HG03097 (cell line): ENCODE measurements around the gene FBXL15.
A peak's percentile ranks its signal among the peaks of the same experiment; 100 is the strongest.

Experiments used
- ATAC-seq: cut with Tn5 transposase; IDR thresholded peaks from one replicate; pipeline ENCODE4 v1.9.1; 2021; ENCODE audit not compliant: unreplicated experiment, low FRiP score

Gene FBXL15

DNA sequence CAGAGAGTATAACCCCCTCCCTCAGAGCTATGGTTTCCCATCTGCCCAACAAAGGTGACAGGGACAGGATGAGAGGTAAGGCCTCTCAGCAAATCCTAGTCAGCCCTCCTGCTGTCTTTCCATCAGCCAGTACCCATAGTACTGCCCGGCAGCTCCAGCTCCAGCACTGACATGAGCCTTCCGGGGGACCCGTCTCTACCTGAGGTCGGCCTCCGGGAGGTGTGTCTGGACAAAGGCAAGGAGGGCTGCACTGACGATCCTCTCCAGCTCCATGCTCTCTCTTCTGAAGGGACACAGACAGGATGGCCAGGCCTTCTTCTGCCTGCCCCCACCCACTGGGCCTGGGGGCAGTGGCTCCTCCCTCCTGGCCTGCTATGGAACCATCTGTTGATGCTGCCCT lies 4.3 kb downstream of the FBXL15 start:
- no peak for ATAC-seq

DNA sequence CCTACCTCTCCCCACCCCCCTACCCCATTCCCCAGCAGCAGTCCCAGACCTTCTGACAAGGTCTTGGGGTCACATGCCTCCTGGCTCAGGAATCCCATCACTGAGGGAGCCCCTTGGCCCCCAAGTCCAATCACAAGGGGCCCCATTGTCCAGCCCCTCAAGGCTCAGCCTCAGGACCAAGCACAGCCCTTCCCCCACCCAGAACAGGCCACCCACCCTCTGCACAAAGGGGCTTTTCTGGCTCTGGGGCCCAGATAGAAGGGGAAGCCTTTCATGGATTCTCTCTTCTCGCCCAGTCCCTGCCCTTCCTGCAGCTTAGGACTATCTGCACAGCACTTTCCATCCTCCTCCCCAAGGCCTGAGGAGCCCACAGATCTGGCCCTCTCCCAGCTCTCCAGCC lies 4.8 kb downstream of the FBXL15 start:
- ATAC-seq, result no peak

GRCh38 chr10:102426803-102427287 lies 6.2 kb downstream of the FBXL15 start:
- ATAC-seq, result no peak

DNA sequence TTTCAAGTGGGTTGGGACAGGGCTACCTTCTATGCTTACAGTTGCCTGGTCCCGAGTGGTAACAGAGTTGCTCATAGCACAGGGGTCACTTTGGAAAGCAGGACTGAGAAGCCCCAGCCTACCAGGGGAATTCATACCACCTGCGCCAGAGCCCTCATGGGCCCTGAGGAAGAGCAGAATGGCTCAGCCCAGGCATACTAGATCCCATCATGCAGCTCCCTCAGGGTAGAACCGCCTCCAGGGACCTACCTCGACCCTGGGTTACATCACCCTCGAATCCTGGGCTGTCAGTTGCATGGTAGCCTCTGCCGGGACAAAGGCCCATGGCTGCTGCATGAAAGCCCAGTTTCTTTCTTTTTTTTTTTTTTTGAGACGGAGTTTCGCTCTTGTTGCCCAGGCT lies 8.8 kb downstream of the FBXL15 start:
- no peak for ATAC-seq

DNA sequence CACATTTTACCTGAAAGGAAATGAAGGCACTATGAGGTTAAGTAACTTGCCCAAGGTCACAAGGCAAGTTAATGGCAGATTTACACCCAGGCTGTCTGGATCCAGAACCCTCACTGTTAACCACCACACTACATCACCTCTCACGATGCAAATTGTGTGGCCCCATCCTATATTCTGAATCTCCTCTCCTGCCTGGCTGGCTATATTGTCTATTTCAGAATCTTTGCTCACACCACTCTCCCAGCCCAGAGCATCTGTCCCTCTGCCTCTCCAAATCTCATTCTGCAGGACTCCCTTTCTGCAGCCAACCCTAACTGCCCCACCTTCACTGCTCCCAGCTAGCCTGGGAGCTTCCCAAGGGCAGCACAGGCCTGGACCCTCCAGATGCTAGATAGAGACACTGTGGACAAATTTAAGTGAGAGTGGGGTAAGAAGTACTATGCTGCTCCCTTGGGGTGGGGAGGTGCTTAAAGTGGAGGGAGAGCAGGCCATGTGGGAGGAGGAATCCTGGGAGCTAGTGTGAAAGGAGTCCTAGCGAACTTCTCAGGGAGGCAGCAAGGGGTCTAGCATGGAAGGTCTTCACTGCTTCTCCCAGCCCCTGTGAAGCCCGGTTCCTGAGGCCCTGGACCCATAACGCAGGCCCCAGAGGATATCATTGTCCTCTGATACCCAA lies 11.0 kb downstream of the FBXL15 start:
- no peak for ATAC-seq

GRCh38 chr10:102432162-102432950 lies 11.7 kb downstream of the FBXL15 start, which contains the start of gene CUEDC2:
Gene CUEDC2, minus strand, starts transcription at chr10:102432574. Its CDS starts 7,386 bp downstream, at chr10:102425188.
- peak; percentile 79 for ATAC-seq

DNA sequence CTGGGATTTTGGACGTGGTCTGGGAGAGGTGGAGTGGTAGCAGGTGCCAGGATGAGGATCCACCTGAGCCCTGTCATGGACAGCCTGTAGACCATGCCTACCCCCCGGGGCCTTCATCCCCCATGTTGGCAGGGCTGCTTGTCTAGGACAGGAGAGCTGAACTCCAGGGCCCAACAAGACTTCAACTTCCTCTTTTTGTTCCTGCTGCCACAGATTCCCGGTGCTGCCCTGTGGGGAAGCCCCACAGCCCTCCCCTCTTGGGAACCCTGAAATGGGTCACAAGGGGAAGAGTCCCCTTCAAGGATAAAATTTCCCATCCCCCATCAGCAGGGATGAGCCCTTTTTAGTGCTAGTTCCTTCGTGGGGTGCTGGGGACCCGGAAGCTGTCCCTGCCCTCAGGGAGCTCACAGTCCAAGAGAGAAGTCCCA lies 13.0 kb downstream of the FBXL15 start:
- no peak for ATAC-seq

GRCh38 chr10:102434394-102435132 lies 13.9 kb downstream of the FBXL15 start:
- no peak for ATAC-seq

DNA sequence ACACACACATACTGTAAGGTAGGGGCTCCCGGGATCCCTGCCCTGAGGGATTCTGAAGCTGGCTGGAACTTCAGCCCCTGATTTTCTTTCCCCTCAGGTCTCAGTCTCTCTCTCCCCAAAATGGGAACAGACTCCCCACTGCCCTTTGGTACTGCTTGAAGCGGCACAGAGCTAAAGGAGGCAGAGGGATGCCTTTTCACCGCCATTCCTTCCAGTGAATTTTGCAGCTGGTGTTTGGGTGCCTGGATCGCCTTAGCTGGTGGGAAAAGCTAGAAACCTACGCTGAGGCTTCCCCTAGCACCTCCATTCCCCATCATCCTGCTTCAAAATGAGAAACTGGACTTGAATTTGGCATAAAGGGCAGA lies 14.5 kb downstream of the FBXL15 start:
- ATAC-seq, result no peak

DNA sequence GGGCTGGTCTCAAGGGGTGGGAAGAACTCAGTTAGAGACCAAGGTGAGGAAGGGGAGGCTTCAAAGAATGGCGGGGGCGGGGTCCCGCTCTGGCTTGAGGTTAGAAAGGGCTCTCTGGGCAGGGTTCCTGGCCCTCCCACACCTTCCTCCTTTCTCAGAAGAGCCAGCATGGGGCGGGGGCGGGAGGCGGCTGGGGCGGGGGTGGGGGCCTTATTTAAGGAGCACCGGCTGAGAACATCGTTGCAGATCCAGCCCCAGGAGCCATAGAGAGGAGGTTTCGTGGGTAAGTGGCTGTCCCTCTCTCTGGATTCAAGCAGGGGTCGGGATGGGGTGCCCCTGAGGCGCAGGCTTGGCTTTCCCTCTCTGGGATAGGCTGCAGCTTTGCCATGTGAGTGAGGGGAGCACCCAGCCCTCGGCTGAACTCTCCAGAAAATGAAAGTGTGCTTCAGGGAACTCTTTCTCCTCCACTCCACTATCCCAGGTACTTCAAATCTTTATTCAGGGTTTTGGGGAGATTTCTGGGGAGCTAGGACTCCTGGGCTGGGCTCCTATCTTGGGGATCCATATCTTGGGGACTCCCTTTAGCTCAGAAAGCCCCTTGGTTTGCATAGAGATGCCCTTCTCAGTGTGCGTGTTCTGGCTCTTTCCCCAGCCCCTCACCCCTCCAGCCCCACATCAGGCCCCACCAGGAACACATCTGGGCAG lies 15.0 kb downstream of the FBXL15 start:
- no peak for ATAC-seq

GRCh38 chr10:102436312-102436711 lies 15.7 kb downstream of the FBXL15 start:
- no peak for ATAC-seq

GRCh38 chr10:102437515-102437914 lies 16.9 kb downstream of the FBXL15 start:
- no peak for ATAC-seq

DNA sequence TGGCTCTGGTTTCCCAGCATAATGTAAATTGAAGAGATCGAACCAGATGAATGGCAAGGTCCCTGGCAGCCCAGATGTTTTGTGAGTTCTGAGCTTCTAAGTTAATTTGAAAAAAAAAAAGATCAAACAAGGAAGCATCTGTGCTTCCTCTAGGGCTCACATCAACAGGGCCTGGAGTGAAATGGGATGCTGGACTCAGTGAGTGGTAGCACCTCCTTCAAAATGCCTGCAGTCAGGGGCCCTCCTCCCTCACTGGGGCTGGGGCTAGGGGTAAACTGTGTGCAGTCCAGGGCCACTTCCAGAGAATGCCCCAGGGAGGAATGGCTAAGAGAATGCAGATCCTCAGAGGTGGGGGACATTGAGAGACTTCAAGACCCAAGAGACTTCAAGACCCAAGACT lies 17.7 kb downstream of the FBXL15 start:
- ATAC-seq, result no peak

DNA sequence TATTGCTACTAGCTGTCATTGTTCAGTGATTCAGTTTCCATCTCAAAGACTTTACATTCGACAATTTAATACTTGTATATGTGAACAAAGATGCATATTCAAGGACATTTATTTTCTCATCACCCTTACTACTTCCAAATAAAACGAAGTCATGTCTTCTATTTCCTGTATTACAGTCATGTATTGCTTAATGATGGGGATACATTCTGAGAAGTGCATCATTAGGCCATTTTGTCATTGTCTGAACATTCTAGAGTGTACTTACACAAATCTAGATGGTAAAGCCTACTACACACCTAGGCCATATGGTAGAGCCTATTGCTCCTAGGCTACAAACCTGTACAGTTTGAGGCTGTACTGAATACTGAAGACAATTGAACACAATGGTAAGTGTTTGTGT lies 24.2 kb downstream of the FBXL15 start:
- ATAC-seq, result no peak

DNA sequence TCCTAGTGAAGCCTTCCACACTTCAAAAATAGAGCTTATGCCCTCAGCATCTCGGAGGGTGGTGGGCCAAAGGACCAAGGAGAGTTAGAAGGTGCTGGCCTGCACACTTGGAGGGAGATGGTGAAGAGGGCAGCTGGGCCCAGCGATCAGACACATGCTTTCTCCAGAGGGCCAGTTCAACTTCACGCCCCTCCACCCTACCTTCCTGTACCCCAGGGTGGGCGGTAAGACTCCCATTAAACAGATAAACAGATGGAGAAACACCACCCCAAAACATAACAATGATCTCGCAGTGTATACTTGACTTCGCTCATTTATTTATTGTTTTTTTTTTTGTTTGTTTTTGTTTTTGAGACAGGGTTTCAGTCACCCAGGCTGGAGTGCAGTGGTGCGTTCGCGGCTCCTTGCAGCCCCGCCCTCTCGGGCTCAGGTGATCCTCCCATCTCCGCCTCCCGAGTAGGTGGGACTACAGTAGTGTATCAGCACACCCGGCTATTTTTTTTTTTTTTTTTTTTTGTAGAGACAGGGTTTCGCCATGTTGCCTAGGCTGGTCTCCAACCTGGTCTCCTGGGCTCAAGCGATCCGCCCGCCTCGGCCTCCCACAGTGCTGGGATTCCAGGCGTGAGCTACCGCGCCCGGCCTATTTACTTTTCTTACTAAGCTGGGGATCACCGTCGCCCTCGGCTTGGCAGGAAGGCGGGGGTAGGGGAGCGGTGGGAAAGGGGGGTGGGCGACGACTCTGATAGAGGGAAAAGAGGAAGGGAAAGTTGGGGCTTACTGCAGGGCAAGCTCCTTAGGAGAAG lies 28.9 kb downstream of the FBXL15 start:
- ATAC-seq, result no peak

GRCh38 chr10:102450124-102450373 lies 29.4 kb downstream of the FBXL15 start:
- ATAC-seq, result no peak

- peak; percentile 64 for ATAC-seq
Observed at GRCh38 chr10:102450374-102451104, 29.9 kb downstream of the FBXL15 start.

DNA sequence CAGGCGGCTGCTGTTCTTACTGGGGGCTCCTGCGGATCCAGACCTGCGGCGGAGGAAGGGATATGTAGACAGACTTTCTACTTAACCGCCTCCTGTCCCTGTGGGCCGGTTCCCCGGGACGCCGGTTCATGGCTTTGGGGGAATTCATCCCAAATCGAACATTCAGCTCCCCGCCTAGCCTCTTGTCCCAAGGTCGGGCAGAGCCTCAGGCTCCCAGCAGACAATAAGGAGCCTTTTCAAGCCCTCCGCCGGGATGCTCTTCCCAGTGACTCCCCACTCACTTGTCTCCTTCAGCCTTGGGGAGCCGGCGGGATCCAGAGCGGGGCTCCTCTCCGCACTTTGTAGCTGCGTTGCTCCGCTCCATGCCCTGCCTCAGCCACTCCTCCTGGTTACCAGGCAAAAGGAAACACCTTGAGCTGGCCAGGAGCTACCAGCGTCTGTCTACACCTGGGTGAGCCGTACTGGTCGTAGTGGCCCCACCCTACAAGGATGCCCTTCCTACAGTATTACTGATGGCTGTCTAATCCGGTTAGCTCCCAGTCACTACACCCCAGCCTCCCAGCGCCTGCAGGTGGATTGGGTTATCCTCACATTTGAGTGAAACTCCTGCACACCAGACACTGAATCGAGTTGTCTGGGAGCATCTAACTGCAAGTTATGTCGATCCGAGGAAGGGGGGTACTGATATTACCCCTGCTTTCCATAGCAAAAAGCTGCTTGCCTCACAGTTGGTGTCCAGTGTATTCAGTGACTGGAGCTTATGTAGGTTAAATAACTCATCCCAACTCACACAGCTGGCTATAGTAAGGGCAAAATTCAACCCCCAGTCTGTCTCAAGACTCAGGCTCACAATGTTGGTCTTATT lies 30.7 kb downstream of the FBXL15 start, which contains the start of gene C10orf95:
Gene C10orf95 (minus strand): TSS at position 439 of the 865 bp plus-strand sequence. CDS start 450 bp downstream, outside the sequence.
- ATAC-seq, result no peak
